Activated CD8-positive, alpha-beta memory T cell treated with anti-CD3 and anti-CD28 coated beads for 24 hours (primary cell): ENCODE data around the gene NRSN1.
"Not testable (repeated sequence)": the region's sequence is repeated elsewhere in the genome, so short reads cannot be mapped to it uniquely, and the experiment has no call there.

ENCODE experiments used
- DNase-seq: peaks from one replicate; pipeline ENCODE4 v3.0.0-alpha.2; 2020

Gene NRSN1, protein sequence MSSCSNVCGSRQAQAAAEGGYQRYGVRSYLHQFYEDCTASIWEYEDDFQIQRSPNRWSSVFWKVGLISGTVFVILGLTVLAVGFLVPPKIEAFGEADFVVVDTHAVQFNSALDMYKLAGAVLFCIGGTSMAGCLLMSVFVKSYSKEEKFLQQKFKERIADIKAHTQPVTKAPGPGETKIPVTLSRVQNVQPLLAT

DNA sequence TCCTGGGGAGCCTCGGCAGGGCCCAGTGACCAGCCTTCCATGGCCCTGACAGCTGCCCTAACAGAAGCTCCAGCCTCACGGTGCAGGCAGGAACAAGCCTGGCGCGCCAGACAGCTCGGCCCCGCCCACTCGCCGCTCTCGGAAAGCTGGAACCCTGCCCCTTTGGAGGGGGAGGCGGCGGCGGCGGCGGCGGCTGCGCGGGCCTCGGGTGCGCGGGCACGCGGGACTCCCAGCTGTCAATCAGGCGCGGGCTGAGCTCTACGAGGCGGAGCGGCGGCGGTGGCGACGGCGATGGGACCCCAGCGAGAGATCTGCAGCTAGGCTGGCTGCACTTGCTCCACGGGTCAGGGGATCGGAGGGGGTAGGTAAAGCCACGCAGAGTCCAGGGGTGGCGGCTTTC, at the start of gene NRSN1:
NRSN1 (plus strand) TSS at position 236 of the 400 bp plus-strand sequence. CDS start 8,113 bp downstream, outside the sequence.
- DNase-seq = no peak

DNA sequence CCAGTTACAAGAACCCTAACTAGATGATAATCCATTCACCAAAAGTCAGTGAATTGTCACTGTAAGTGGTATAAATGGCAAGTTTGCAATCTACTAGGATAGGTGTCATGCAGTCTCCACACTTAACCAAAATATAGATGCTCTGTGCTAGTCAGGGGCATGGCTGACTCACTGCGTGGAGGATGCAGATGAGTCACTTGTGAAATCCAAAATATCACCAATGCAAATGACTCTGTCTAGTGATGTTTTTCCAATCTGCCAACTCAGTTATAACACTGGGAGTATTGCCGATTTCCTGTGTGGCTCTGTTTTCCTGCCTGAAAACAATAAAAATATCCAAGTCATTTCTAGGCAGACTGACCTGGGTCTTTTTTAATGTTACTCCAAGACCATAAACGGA, 47.8 kb upstream of the NRSN1 start:
- no peak for DNase-seq

DNA sequence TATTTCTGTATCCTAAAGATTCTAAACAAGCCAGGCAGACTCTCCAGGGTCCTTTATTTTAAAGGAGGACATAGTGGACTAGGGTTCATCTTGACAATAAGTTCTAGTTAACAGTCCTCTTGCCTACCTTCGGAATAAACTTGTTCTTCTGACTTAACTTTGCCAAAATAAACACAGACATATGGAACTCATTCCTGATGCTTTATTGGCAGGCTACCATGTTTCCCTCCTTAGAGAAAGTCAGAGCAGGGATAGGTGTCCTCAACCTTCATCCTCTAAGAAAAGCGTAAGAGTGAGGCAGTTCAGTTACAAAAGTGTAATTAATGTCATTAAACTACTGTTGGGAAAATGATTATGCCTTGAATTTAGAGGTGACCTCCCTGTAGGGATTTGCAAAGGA, 46.9 kb upstream of the NRSN1 start:
- DNase-seq = no peak

DNA sequence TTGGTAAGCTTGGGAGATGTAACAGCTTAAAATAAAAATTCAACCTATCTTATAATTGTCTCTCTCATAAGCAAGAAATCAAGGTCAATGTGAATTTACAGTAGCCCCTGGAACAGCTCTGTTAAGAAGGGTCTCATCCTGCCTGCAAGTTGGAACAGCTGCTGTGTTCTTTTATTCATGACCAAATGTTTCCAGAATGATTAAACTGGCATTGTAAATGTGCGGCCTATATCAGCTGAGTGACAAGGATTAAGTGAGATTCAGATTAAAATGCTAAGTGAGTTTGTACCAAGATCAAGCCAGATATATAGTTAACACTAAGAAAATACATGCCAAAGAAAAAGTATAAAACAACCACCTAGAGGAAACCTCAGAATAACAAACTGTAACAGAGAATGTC, 45.3 kb upstream of the NRSN1 start:
- DNase-seq = no peak

DNA sequence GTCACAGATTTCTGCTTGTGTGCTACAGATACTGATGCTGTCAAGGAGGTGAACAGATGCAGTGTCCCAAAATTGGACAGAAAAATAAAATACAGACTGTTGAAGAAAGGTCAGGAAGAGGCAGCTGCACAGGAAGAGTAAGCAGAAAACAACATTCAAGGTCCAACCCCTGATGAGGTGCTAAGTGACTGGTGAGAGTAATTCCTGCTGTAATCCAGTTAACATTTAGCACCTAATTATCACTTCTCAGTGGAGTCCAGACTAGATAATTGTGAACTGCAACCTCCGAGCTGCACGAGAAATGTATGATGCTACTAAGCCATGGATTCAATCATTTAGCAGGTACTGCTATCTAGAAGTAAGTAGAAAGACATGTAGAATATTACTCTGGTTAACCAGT, 36.3 kb upstream of the NRSN1 start:
- DNase-seq = no peak

DNA sequence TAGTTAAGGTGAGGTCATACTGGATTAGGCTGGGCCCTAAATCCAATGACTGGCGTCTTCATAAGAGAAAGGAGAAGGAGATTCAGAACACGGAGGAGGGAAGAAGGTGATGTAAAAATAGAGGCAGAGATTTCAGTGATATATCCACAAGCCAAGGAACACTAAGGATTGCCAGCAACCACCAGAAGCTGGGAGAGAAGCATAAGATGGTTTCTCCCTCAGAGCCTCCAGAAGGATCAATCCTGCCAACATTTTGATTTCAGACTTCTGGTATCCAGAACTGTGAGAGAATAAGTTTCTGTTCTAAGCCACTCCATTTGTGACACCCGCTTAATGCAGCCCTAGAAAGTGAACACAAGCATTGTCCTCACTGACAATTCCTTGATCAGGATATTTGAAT, 33.6 kb upstream of the NRSN1 start:
- no peak for DNase-seq

DNA sequence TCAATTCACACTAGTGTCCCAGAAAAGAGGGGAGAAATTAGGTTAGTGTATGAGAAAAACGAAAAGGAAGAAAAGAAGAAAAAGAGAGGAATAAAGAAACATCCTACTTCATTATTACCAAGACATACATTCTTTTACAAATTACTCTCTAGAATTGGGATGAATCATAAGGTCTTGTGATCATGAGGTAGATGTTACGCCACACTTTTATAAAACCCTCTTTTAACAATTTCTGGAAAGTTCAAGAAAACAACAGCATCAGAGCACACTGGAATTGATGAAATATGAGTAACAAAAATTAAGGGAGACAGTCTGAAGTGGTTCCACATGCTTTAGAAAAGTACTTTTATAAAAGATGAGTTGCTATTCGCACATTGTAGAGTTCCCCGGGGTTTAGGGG, 32.6 kb upstream of the NRSN1 start:
- no peak for DNase-seq

DNA sequence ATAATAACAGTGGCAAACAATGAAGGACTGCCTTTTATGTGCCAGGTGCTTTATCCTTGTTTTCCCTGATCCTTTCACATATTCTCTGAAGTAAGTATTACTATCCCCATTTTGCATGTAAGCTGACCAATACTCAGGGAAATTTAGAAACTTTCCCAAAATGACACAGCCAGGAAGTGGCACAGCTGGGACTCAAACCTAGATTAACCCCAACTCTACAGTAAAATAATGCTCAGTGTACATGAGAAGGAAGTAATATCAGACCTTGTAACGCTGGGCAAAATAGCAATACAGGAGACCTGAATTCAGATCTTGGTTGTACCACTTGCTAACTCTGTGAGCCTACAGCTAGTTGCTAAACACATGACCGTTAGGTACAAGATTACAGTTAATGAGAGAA, 26.8 kb upstream of the NRSN1 start:
- no peak for DNase-seq

DNA sequence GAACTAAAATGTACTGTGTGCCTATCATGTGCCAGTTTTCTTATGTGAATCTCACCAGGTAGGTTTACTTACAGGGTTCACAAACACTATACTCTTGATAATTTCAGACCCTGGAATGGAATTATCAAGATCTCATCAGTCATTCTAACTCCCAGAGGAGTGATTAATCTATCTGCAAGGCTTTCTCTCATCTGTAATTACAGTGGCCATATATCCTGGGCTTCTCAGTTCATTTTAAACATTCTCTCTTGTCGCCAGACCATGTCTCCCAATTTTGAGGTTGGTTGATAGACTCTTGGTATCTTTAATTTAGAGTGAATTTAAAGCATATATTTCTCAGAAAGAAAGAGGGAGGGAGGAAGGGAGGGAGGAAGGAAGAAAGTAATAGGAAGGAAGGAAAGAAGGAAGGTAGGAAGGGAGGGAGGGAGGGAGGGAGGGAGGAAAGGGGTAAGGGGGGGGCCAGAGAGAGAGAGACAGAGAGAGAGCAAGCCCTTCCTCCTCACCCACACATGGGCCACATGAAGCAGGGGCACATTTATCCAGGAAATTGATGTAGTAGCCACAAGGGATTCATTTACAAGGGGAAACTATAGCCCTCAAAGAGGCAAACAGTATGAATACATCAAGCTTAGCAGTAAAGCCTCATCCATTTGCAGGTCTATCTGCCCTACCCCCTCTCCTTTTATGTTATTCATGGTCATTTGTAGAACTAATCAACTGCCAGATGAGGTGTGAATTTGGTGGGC, 25.8 kb upstream of the NRSN1 start:
- DNase-seq = no peak

DNA sequence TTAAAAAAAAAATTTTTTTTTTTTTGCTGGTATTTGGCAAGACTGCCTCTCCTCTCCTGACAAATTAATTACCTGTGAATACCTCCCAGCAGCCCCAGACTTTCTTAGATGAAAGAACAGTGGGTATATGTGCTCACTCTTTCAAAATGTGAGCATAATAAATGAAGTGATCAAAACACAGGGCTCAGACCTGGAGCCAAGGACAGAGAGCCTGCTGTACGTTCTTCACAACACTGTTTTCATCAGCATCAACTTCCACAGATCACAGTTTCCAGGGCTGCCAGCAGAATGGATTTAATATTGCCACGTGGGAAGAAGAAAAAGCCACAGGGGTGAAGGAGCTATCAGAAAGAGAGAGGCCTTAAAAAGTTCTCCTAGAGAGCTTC, 25.3 kb upstream of the NRSN1 start:
- no peak for DNase-seq

DNA sequence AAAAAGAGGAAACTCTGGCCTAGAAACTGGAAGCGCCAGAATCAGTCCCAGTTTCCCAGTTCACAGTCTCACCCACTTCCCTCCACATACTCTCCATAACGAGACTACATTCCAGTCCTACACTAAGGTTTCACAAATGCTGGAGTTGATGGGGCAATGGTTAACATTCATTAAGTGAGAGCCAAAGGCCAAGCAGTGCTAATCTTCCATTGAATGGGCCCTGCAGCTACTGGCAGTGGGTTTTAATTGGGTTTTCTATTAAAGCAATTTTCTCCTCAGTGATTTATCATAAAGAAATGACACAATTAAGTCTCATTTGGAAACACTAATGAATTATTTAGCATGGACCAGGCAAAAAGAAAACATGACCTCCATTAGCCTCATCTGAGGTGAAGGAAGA, 20.8 kb upstream of the NRSN1 start:
- DNase-seq = no peak

DNA sequence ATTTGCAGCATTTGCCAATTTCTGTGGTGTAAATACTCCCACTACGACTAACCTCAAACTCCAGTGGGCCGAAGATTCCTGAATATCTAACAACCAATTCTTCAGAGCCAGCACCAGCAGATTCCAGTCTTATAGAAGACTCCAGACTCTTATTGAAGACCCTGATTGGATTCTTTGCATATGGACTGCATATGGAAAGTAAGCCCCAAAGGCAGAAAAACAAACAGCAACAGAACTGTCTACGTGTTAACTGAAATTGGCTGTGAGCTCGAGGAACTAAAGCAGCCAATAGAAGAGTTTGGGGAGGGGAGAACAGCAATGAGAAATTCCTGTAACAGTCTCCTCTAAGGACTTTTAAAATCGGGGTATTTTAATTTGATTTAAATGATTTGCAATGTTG, 19.7 kb upstream of the NRSN1 start:
- DNase-seq = no peak

DNA sequence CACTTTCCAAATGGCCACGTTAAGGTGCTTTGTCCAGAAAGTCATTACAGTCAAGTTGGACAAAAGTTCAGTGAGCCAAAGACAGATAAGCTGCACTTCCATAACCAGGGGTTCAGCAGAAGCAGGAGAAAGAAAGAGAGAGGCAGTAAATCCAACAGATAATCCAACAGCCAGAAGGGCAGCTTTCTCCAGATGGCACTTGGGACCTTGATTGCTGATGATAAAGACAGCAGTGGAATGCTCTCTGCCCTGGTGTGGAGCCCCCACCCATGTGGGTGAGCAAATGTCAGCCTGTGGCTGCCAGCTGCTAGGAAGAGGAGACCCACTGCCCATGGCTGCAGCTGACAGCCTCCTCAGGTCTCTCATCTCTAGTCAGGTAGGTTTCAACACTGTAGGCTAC, 18.7 kb upstream of the NRSN1 start:
- DNase-seq = no peak

DNA sequence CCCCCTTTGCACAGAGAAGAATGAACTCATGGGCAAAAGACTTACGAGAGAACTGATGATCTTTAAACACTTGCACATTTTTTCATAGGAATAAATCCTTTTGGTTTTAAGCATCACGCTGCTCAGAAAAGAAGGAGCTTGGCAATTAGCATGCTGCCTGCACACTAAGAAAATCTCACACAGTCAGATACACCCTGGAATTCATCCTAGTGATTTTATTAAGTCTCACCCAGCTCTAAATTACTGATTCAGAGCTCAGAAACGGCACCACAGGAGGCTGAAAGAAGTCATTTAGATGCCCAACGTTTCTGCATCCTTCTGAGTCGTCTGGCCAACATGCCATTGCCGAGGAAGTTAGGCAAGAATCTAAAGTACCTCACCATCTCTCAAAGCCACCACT, 18.0 kb upstream of the NRSN1 start:
- DNase-seq = no peak

DNA sequence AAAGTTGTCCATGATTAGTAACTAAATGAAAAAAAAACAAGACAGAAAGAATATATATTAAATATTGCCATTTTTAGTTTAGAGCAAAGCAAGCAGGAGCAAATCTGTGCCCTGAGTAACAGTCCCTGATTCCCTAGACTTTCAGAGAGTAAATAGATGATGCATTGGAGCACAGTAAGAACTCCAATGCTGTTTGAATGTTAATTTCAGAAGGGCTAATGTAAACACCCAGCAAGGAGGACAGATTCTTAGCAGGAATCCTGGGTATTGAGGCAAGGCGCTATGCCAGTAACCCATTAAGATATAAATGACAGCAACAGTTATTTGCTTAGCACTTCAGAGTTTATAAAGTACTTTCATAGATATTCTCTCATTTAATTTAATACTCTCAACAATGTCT, 15.6 kb upstream of the NRSN1 start:
- no peak for DNase-seq

DNA sequence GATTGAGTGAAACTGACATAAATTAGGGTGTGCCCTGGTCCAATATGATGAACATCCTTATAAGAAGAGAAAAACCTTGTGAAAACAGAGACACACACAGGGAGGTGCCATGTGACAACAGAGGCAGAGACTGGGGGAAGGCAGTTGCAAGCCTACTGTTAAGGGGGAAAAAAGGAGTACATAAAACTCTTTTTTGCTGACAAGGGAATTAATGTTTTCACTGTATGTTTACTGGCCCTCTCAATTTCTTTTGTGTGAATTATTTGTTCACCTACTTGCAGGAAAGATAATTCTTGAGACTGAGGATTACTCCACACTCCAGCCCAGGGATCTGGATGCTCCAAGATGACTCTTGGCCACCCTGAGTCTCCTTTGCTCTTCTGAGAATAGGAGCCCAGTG, 12.1 kb upstream of the NRSN1 start:
- DNase-seq = no peak

DNA sequence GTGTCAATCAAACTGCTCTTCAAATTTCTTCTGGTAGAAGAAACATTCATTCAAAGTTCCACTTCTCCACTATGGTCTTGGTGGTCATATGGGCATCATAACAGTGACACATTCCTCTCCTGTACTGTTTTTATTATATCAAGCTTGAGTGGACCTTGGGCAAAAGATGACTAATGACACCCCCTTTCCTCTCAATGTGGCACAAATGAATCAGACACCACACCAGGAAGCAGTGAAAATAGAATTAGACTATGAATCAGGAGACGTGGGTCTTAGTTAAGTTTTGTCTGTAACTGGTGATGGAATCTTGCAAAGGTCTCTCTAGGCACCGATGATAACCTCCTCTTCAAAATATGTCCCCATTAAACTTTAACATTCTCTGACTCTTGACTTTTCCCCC, 9.0 kb upstream of the NRSN1 start:
- DNase-seq = no peak

DNA sequence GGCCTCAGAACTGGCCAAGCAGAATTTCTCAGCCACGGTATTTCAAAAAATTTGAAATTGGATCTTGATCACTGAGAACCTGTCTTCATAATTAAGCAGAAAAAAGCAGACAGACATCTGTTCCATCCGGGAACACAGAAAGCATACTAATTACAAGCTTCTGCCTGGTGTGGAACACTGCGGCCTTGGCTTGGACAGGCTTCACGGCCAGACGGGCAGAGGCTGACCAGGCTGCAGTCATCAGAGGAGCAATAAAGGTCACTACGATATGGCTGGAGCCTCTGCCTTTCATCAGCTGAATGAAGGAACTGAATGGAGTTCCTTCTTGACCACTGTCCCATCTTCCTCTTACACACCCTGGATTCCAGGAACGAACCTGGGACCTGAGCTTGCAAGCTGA, 3.9 kb upstream of the NRSN1 start:
- DNase-seq = no peak

DNA sequence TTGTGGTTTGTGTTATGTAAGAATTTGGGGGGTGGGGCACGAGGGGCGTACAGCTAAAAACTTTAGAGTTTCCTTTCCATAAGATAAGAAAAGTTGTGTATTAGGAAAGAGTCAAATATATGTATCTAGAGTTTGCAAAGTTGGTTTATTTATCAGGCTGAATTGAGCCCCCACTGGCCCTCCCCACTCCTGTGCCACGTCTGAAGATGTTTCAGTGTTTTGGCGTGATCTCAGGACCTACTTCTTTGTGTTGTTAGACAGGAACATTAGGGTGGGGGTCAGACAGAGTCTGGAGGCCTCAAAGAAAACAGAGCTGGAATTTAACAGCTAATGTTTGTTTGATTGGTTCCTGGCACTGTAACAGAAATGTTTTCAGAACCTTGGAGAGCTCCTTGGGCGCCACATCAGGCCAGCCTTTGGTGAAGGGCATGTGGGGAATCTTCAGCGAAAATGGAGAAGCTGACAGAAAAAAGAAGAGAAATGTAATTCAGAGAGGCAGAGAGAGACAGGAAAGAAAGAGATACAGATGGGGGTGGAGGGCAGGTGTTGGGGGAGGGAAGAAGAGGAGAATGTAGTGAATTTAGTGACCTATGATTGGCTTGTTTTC, 674 bp downstream of the NRSN1 start:
- DNase-seq = no peak

DNA sequence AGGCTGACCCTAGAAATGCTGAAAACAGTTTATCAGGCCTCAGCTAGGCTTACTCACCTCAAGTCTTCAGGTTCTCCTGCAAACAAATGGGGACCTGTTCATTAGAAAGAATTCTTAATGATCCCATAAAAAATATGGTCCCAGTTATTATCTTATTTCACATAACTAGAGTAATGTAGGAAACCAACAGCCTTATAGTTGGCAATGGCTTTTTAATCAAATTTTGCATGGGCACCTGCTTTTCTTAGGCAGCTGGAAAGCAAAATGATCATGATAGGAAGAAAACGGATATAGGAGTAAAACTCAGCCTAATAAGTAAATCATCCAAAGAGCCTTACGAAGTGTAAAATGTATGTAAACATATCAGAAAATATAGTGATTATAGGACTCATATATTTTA, 1.3 kb downstream of the NRSN1 start:
- DNase-seq = no peak

DNA sequence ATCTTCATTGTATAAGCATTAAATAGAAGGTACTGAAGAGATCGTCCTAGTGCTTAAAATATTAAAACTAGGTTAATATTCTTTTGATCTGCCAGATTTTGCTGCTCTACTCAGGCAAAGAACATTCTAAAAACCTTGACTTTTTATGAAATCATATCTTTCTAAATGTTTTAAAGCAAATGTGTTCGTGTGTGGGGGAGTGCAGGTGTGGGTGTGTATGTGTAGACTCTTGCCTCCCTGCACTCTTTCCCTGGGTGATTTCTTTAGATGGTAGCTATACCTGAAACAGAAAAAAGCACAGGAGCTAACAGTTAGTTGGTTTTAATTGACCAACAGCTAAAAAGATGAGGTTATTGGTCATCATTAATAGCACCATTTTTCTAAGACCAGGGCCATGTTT, 5.7 kb downstream of the NRSN1 start:
- no peak for DNase-seq

DNA sequence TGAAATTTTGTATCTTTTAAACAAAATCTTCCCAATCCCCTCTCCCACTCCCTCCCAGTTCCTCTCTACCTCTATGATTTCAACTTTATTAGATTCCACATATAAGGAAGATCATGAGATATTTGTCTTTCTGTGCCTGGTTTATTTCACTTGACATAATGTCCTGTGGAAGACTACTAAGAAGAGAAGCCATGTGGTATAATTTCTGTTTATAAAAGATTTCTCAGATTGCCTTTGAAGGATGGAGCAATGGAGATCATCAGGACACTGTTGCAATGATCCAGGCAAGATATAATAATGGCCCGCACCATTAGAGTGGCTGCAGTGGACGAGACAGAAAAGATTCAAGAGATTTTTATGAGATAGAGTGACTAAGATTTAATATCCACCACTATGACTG, 13.1 kb downstream of the NRSN1 start:
- no peak for DNase-seq

DNA sequence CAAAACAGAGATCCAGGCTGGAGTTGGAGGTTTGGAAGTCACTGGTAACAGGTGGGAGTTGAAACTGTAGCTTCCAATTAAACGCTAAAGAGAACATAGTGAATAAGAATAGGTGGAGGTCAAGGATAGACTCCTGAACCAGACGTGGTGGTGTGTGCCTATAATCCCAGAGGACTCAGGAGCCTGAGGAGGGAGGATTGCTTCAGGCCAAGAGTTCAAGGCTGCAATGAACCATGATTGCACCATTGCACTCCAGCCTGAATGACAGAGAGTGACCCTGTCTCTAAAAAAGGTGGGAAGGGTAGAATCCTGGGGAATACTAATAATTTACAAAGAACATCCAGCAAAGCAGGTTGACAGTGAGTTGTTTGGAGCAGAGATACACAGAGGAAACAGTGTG, 13.6 kb downstream of the NRSN1 start:
- no peak for DNase-seq

DNA sequence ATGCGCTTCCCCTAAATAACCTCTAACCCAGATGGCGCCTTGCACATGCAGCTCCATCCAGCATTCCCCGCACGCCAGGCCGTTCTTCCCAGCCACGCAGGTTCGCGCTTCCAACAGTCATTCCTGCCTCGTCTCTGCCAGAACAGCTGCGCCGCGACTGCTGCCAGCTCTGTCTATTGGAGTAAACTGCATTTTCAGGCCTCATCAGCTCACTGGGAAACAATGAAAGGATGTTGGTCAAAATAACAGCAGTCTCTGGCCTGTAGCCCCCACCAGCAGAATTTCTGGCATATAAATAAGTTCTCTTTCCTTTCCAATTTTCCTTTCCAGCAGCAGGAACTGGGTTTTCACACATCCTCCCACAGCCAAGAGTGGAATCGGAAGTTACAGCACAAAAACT, 14.6 kb downstream of the NRSN1 start:
- DNase-seq = no peak

DNA sequence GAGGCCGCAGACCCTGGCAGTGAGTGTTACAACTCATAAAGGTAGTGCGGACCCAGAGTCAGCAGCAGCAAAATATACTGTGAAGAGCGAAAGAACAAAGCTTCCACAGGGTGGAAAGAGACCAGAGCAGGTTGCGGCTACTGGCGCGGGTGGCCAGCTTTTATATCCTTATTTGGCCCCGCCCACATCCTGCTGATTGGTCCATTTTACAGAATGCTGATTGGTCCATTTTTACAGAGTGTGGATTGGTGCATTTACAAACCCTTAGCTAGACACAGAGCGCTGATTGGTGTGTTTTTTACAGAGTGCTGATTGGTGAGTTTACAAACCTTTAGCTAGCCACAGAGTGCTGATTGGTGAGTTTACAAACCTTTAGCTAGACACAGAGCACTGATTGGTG, 16.7 kb downstream of the NRSN1 start:
- DNase-seq = not testable (repeated sequence)
